ENCODE measurements around the gene HEYL.

GRCh38 chr1:39576016-39576657 lies 63.3 kb downstream of the HEYL start:
- TF ChIP-seq POLR2A (IDR thresholded peaks at IDR 0.05) (no peak), CTCF (IDR thresholded peaks at IDR 0.05) (no peak), POLR2AphosphoS5 (IDR thresholded peaks at IDR 0.05) (no peak)
